ENCODE data around the gene SGF29.
A peak's percentile ranks its signal among the peaks of the same experiment; 100 is the strongest.

SGF29 gene

DNA sequence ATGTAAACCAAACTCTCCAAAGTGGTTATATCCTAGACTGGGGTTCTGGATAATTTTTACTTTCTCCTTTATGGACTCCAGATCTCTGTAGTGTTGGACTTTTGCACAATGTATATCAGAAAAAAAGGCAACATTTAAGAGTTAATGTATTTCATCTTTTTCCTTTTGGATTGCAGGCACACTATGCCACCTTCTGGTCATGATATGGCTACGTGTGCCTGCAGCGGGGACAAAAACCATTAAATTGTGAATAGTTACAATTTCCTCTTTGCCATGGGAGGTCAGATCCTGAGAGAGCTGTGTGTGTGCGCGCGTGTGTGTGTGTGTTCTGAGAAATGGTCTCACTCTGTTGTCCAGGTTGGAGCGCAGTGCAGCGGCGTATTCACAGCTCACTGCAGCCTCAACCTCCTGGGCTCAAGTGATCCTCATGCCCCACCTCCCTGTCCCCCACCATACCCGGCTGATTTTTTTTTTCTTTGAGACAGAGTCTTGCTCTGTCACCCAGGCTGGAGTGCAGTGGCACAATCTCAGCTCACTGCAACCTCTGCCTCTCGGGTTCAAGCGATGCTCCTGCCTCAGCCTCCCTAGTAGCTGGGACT lies 4.3 kb upstream of the SGF29 start:
- H4K20me1 ChIP-seq (ENCODE audit: insufficient read depth, low read length) = no peaks in the 10 kb centered on the region
- H3K4me3 ChIP-seq (ENCODE audit: low read depth, low read length, poor library complexity, severe bottlenecking) = no peak overlapping the region
- H3K4me1 ChIP-seq (ENCODE audit: insufficient read depth, low read length, severe bottlenecking) = peaks cover 7% of the 10 kb centered on the region
- H3K9ac ChIP-seq (ENCODE audit: low read length) = no peak overlapping the region
- no peaks in the 10 kb centered on the region for H3K79me2 ChIP-seq (ENCODE audit: insufficient read depth, low read length)
- no peaks in the 10 kb centered on the region for H3K9me3 ChIP-seq (ENCODE audit: low read length)
- H3K27me3 ChIP-seq (ENCODE audit: insufficient read depth, low read length) = peaks cover under 1% of the 10 kb centered on the region; the same call in 1 of the 2 replicates
- no peak overlapping the region for H3K27ac ChIP-seq (ENCODE audit: low read depth, low read length, poor library complexity, severe bottlenecking)
- H3K36me3 ChIP-seq (ENCODE audit: insufficient read depth, low read length) = no peaks in the 10 kb centered on the region
- H3K9me2 ChIP-seq (ENCODE audit: low read depth, low read length) = no peaks in the 10 kb centered on the region
- no peak overlapping the region for H2AFZ ChIP-seq (ENCODE audit: low read length)
- H3F3A ChIP-seq (ENCODE audit: insufficient read depth, low read length) = no peaks in the 10 kb centered on the region
- H3K4me2 ChIP-seq (ENCODE audit: low read length) = no peak overlapping the region
- TF ChIP-seq, protein P1, sequence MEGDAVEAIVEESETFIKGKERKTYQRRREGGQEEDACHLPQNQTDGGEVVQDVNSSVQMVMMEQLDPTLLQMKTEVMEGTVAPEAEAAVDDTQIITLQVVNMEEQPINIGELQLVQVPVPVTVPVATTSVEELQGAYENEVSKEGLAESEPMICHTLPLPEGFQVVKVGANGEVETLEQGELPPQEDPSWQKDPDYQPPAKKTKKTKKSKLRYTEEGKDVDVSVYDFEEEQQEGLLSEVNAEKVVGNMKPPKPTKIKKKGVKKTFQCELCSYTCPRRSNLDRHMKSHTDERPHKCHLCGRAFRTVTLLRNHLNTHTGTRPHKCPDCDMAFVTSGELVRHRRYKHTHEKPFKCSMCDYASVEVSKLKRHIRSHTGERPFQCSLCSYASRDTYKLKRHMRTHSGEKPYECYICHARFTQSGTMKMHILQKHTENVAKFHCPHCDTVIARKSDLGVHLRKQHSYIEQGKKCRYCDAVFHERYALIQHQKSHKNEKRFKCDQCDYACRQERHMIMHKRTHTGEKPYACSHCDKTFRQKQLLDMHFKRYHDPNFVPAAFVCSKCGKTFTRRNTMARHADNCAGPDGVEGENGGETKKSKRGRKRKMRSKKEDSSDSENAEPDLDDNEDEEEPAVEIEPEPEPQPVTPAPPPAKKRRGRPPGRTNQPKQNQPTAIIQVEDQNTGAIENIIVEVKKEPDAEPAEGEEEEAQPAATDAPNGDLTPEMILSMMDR (IDR thresholded peaks at IDR 0.05; ENCODE audit: low read length) = peak; percentile 54; the same call in 1 of the 2 replicates
- TF ChIP-seq EZH2 (IDR thresholded peaks at IDR 0.05; ENCODE audit: borderline replicate concordance, low read length) = no peak

DNA sequence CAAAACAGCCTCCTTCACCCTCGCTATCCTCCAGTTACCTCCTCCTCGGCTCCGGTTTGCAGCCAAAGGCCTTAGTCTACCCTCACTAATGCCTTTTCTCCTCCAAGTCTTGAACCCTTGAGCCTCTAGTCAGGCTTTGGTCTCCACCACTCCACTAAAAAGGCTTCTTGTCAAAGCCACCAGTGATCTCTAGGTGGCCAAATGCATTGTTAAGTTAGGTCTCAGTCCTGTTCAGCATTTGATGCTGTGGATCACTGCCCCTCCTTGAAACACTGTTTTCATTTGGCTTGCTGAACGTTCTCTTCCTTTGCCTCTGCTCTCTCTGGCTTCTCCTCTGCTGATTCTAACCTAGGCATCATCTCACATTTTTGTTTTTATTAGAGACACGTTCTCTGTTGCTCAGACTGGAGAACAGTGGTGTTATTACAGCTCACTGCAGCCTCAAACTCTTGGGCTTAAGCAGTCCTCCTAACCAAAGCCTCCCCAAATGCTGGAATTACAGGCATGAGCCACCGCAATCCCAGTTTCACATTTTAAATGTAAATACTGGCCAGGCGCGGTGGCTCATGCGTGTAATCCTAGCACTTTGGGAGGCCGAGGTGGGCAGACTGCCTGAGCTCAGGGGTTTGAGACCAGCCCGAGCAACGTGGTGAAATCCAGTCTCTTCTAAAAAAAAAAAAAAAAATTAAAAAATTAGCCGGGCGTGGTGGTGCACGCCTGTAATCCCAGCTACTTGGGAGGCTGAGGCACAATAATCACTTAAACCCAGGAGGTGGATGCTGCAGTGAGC lies 1.1 kb downstream of the SGF29 start:
- no peaks in the 10 kb centered on the region for H3F3A ChIP-seq (ENCODE audit: insufficient read depth, low read length)
- H3K9ac ChIP-seq (ENCODE audit: low read length) = peak overlapping the region; percentile 69
- H3K36me3 ChIP-seq (ENCODE audit: insufficient read depth, low read length) = peaks cover 17% of the 10 kb centered on the region
- no peaks in the 10 kb centered on the region for H3K27me3 ChIP-seq (ENCODE audit: insufficient read depth, low read length)
- peak overlapping the region; percentile 69 for H3K4me3 ChIP-seq (ENCODE audit: low read depth, low read length, poor library complexity, severe bottlenecking)
- no peaks in the 10 kb centered on the region for H4K20me1 ChIP-seq (ENCODE audit: insufficient read depth, low read length)
- no peaks in the 10 kb centered on the region for H3K9me3 ChIP-seq (ENCODE audit: low read length)
- H2AFZ ChIP-seq (ENCODE audit: low read length) = no peak overlapping the region
- H3K27ac ChIP-seq (ENCODE audit: low read depth, low read length, poor library complexity, severe bottlenecking) = no peak overlapping the region
- peak overlapping the region; percentile 94 for H3K4me2 ChIP-seq (ENCODE audit: low read length)
- no peaks in the 10 kb centered on the region for H3K9me2 ChIP-seq (ENCODE audit: low read depth, low read length)
- no peak for TF ChIP-seq EZH2 (IDR thresholded peaks at IDR 0.05; ENCODE audit: borderline replicate concordance, low read length)
- TF ChIP-seq, protein P1 (IDR thresholded peaks at IDR 0.05; ENCODE audit: low read length) = no peak
- no peaks in the 10 kb centered on the region for H3K79me2 ChIP-seq (ENCODE audit: insufficient read depth, low read length)
- H3K4me1 ChIP-seq (ENCODE audit: insufficient read depth, low read length, severe bottlenecking) = peaks cover 21% of the 10 kb centered on the region

DNA sequence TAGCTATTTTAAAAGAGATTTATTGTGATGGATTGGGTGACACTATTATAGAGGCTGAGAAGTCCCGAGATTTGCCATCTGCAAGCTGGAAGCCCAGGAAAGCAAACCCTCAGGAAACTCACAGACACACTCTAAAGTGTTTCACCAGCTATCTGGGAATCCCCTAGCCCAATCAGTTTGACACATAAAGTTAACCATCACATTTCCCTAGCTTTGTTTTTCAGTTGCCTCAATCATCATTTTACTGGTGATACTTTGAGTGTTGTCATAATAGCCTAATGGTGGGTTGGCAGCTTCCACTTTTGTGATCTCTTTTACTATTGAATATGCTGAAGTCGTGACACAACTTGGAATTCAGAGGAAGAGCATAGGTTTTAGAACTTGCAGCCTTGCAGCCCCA lies 1.8 kb downstream of the SGF29 start:
- Histone ChIP-seq H4K20me1 (ENCODE audit: insufficient read depth, low read length) (no peaks in the 10 kb centered on the region), H3K79me2 (ENCODE audit: insufficient read depth, low read length) (no peaks in the 10 kb centered on the region), H3K9me2 (ENCODE audit: low read depth, low read length) (no peaks in the 10 kb centered on the region), H3K36me3 (ENCODE audit: insufficient read depth, low read length) (peaks cover 17% of the 10 kb centered on the region), H3K4me1 (ENCODE audit: insufficient read depth, low read length, severe bottlenecking) (peaks cover 21% of the 10 kb centered on the region), H3K27me3 (ENCODE audit: insufficient read depth, low read length) (no peaks in the 10 kb centered on the region), H3K4me2 (ENCODE audit: low read length) (no peak overlapping the region), H3K9ac (ENCODE audit: low read length) (no peak overlapping the region), H3K27ac (ENCODE audit: low read depth, low read length, poor library complexity, severe bottlenecking) (no peak overlapping the region), H3K4me3 (ENCODE audit: low read depth, low read length, poor library complexity, severe bottlenecking) (no peak overlapping the region), H2AFZ (ENCODE audit: low read length) (no peak overlapping the region), H3K9me3 (ENCODE audit: low read length) (no peaks in the 10 kb centered on the region), H3F3A (ENCODE audit: insufficient read depth, low read length) (no peaks in the 10 kb centered on the region)
- TF ChIP-seq EZH2 (IDR thresholded peaks at IDR 0.05; ENCODE audit: borderline replicate concordance, low read length) = no peak
- TF ChIP-seq, protein P1 (IDR thresholded peaks at IDR 0.05; ENCODE audit: low read length) = no peak

All from OCI-LY1 (cell line).